ENCODE measurements around the gene RSPH10B2. TPM values are rescaled to one million over a fixed set of nuclear protein-coding genes. Genes with fewer than 3 reads are reported as not detected.
"Not testable (repeated sequence)": the region's sequence is repeated elsewhere in the genome, so short reads cannot be mapped to it uniquely, and the experiment has no call there.

RSPH10B2 gene
- total and polyA plus RNA-seq, 7 experiments from 2014 or later = 0.72 to 0.94 (median 0.80) TPM; not detected in 3

DNA sequence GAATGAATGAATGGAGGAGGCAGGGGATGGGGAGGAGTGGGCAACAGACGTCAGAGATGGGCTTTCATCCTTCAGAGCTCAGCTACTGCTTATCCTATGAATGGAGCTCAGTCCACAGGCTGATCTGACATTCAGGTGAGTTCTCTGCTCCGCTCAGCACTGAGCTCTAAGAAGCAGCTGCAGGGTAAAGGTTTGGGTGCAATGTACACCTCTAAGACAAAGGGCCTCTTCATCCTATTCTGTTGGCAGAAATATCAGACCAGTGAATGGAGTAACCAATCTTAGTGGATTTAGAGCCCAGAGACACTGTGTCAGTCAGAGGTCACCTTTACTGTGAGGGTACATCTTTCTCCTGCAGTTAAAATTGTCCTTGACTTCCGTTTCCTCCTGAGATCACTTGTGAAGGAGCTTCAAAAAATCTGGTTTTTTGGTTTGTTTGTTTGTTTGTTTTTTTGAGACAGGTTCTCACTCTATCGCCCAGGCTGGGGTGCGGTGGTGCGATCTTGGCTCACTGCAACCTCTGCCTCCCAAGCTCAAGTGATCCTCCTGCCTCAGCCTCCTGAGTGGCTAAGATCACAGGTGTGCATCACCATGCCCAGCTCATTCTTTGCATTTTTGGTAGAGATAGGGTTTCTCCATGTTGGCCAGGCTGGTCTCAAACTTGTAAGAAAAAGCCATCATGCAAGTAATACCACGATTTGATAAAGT is 77.3 kb downstream of the RSPH10B2 start:
- Histone ChIP-seq H3K9me3 (ENCODE audit: control insufficient read depth in 2 of 3, low read length in 3 of 3) (no peaks in the 10 kb centered on the region), H3K4me1 (ENCODE audit: control insufficient read depth in 2 of 2, insufficient read depth in 2 of 2, low read length in 2 of 2) (no peaks in the 10 kb centered on the region), H3K27me3 (ENCODE audit: control insufficient read depth in 2 of 2, insufficient read depth in 2 of 2, low read length in 2 of 2) (no peaks in the 10 kb centered on the region), H3K4me3 (ENCODE audit: low read length) (no peak overlapping the region), H3K27ac (ENCODE audit: low read depth, low read length) (no peak overlapping the region), H3K36me3 (ENCODE audit: control insufficient read depth in 2 of 3, insufficient read depth in 3 of 3, low read length in 3 of 3) (no peaks in the 10 kb centered on the region)
- CTCF ChIA-PET = interaction anchor here (0.5 kb wide), 1 partner anchor 192 kb away, joined by 3 read pairs; no protein-coding TSS in a partner anchor
- intact Hi-C loops (cut with micrococcal nuclease) = no loop called here
- no peak overlapping the region for H3K4me3 Mint-ChIP-seq
- H3K36me3 Mint-ChIP-seq = peaks cover 0 to 2% (median 0%) of the 10 kb centered on the region in 5 donors
- POLR2A ChIA-PET = no interaction called here
- H3K27me3 Mint-ChIP-seq = peaks cover 12 to 30% (median 18%) of the 10 kb centered on the region in 5 donors
- H3K27ac Mint-ChIP-seq = no peak overlapping the region
- H3K9me3 Mint-ChIP-seq = peaks cover 0 to 1% (median 0%) of the 10 kb centered on the region in 11 donors
- no peak for DNase-seq
- peaks cover 0 to 4% (median 2%) of the 10 kb centered on the region in 7 donors for H3K4me1 Mint-ChIP-seq
- ATAC-seq = no peak

DNA sequence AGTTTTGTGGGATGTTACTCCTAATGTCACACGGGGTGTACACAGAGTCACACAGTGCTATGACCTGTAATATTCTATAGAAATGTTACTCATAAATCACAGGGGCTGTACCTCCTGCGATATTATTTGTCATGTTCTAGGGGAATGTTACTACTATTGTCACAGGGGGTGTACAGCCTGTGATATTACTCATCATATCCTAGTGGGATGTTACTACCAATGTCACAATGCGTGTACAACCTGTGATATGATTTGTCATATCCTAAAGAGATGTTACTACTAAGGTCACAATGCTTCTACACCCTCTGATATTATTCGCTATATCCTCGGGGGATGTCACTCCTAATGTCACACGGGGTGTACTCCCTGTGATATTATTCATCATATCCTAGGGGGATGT is 79.7 kb downstream of the RSPH10B2 start:
- Histone ChIP-seq H3K27ac (ENCODE audit: low read depth, low read length) (no peak overlapping the region), H3K27me3 (ENCODE audit: control insufficient read depth in 2 of 2, insufficient read depth in 2 of 2, low read length in 2 of 2) (no peaks in the 10 kb centered on the region), H3K4me1 (ENCODE audit: control insufficient read depth in 2 of 2, insufficient read depth in 2 of 2, low read length in 2 of 2) (no peaks in the 10 kb centered on the region), H3K4me3 (ENCODE audit: low read length) (no peak overlapping the region), H3K36me3 (ENCODE audit: control insufficient read depth in 2 of 3, insufficient read depth in 3 of 3, low read length in 3 of 3) (no peaks in the 10 kb centered on the region), H3K9me3 (ENCODE audit: control insufficient read depth in 2 of 3, low read length in 3 of 3) (no peaks in the 10 kb centered on the region)
- H3K9me3 Mint-ChIP-seq = no peaks in the 10 kb centered on the region
- ATAC-seq (no peak), DNase-seq (no peak)
- ChIA-PET CTCF (no interaction called here), POLR2A (no interaction called here)
- H3K4me1 Mint-ChIP-seq = peaks cover 0 to 3% (median 0%) of the 10 kb centered on the region in 7 donors
- no peak overlapping the region for H3K27ac Mint-ChIP-seq
- H3K36me3 Mint-ChIP-seq = no peaks in the 10 kb centered on the region
- intact Hi-C loops (cut with micrococcal nuclease) = no loop called here
- no peak overlapping the region for H3K4me3 Mint-ChIP-seq
- H3K27me3 Mint-ChIP-seq = peaks cover 12 to 37% (median 23%) of the 10 kb centered on the region in 5 donors

DNA sequence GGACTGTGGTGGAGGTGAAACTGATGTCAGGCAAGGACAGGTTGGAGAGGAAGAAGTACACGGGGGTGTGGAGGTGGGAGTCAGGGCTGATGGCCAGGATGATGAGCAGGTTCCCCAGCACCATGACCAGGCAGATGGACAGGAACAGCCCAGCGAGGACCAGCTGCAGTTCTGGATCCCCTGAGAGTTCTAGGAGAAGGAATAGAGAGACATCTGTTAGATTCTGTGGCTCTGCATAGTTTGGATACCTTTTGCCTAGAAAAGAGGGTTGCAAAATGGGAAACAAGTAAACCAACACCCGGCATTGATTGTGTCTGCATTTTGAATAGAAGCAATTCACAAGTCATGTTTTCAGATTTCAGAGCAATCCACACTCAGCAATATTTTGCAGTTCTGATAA is 81.6 kb downstream of the RSPH10B2 start:
- DNase-seq; H3K4me3 ChIP-seq (ENCODE audit: low read length); H3K9me3 ChIP-seq (ENCODE audit: control insufficient read depth in 2 of 3, low read length in 3 of 3); H3K27ac Mint-ChIP-seq; H3K9me3 Mint-ChIP-seq; ATAC-seq; H3K27me3 ChIP-seq (ENCODE audit: control insufficient read depth in 2 of 2, insufficient read depth in 2 of 2, low read length in 2 of 2); CTCF ChIA-PET; H3K4me1 ChIP-seq (ENCODE audit: control insufficient read depth in 2 of 2, insufficient read depth in 2 of 2, low read length in 2 of 2); H3K36me3 ChIP-seq (ENCODE audit: control insufficient read depth in 2 of 3, insufficient read depth in 3 of 3, low read length in 3 of 3); POLR2A ChIA-PET; intact Hi-C loops (cut with micrococcal nuclease); H3K4me3 Mint-ChIP-seq; H3K4me1 Mint-ChIP-seq; H3K27ac ChIP-seq (ENCODE audit: low read depth, low read length); H3K36me3 Mint-ChIP-seq: not testable (repeated sequence)
- peaks cover 13 to 35% (median 23%) of the 10 kb centered on the region in 5 donors for H3K27me3 Mint-ChIP-seq

DNA sequence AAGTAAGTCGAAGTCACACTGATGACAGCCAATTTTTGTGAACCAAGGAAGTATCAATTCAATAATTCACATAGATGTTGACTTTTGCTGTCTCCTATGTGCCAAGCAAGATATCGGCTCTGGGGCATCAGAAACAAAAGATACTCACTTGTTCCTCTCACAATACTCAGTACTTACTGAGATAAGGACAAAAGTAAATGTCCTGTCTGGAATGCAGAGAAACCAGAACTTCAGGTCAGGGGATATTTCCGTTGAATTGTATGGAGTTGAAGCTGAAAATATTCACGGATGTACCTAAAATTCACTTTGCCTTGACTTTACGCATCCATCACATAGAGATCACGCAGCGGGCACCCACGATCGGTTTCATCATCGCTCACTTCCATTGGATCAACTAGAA is 83.2 kb downstream of the RSPH10B2 start:
- H3K4me3 ChIP-seq (ENCODE audit: low read length); H3K36me3 Mint-ChIP-seq; H3K9me3 Mint-ChIP-seq; H3K4me1 ChIP-seq (ENCODE audit: control insufficient read depth in 2 of 2, insufficient read depth in 2 of 2, low read length in 2 of 2); CTCF ChIA-PET; H3K27me3 ChIP-seq (ENCODE audit: control insufficient read depth in 2 of 2, insufficient read depth in 2 of 2, low read length in 2 of 2); ATAC-seq; H3K27ac ChIP-seq (ENCODE audit: low read depth, low read length); H3K9me3 ChIP-seq (ENCODE audit: control insufficient read depth in 2 of 3, low read length in 3 of 3); H3K4me3 Mint-ChIP-seq; H3K27ac Mint-ChIP-seq; intact Hi-C loops (cut with micrococcal nuclease); H3K36me3 ChIP-seq (ENCODE audit: control insufficient read depth in 2 of 3, insufficient read depth in 3 of 3, low read length in 3 of 3); DNase-seq; H3K4me1 Mint-ChIP-seq: not testable (repeated sequence)
- H3K27me3 Mint-ChIP-seq = peaks cover 10 to 37% (median 27%) of the 10 kb centered on the region in 5 donors
- POLR2A ChIA-PET = interaction anchor here (0.7 kb wide), 1 partner anchor 535 kb away, joined by 4 read pairs; no protein-coding TSS in a partner anchor

DNA sequence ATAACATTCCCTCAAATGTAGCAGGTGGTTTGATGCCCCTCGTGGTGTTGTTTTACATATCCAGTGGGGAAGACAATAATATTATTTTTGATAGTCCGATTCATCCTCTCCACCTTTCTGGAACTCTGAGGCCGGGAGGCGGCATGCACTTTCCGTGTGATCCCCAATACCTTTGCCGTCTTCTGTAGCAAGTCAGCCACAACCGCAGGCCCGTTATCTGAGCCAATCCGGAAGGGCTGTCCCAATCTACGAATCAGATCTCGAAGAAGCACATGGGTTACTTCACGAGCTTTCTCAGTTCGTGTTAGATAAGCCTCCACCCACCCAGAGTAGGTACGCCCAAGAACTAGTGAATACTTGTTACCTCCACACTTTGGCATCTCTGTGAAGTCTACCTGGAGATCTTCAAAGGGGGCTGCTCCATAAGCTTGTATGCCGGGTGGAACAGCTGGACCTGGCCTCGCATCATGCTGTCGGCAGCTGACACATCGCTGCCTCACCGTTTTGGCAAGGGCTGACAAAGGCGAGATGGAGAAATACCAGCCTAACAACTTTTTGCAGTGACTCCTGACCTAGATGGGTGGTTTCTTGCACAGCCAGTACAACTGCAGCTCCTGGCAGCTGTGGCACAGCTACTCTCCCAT is 88.5 kb downstream of the RSPH10B2 start:
- H3K27me3 Mint-ChIP-seq = peaks cover 8 to 40% (median 22%) of the 10 kb centered on the region in 5 donors
- intact Hi-C loops (cut with micrococcal nuclease) = loop anchor here in 1 of 2 donors (10.0 kb wide), 1 partner anchor 138 kb away; the partner anchor contains the start of gene ZNF12
- H3K27me3 ChIP-seq (ENCODE audit: control insufficient read depth in 2 of 2, insufficient read depth in 2 of 2, low read length in 2 of 2); POLR2A ChIA-PET; H3K9me3 Mint-ChIP-seq; H3K36me3 Mint-ChIP-seq; ATAC-seq; H3K9me3 ChIP-seq (ENCODE audit: control insufficient read depth in 2 of 3, low read length in 3 of 3); H3K4me3 Mint-ChIP-seq; H3K4me3 ChIP-seq (ENCODE audit: low read length); DNase-seq; H3K4me1 Mint-ChIP-seq; CTCF ChIA-PET; H3K27ac Mint-ChIP-seq; H3K36me3 ChIP-seq (ENCODE audit: control insufficient read depth in 2 of 3, insufficient read depth in 3 of 3, low read length in 3 of 3); H3K4me1 ChIP-seq (ENCODE audit: control insufficient read depth in 2 of 2, insufficient read depth in 2 of 2, low read length in 2 of 2); H3K27ac ChIP-seq (ENCODE audit: low read depth, low read length): not testable (repeated sequence)

DNA sequence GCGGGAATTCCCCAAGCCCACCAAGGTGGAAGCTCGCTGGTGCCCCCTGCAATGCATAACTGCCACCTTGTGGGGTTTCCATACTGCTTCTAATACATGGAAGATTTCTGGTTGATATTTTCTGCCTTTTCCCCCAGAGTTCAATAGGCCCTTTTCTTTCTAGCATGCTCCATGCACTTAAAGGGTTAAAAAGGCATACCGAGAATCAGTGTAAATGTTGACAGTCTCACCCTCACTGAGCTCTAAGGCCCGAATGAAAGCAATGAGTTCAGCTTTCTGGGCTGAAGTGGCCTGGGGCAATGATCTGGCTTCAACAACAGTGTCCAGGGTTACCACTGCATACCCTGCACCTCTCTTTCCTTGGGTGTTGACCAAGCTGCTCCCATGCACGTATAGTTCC is 89.2 kb downstream of the RSPH10B2 start:
- H3K36me3 Mint-ChIP-seq; CTCF ChIA-PET; H3K27me3 ChIP-seq (ENCODE audit: control insufficient read depth in 2 of 2, insufficient read depth in 2 of 2, low read length in 2 of 2); H3K9me3 Mint-ChIP-seq; DNase-seq; H3K27ac ChIP-seq (ENCODE audit: low read depth, low read length); H3K4me3 Mint-ChIP-seq; H3K4me1 ChIP-seq (ENCODE audit: control insufficient read depth in 2 of 2, insufficient read depth in 2 of 2, low read length in 2 of 2); H3K27ac Mint-ChIP-seq; ATAC-seq; H3K36me3 ChIP-seq (ENCODE audit: control insufficient read depth in 2 of 3, insufficient read depth in 3 of 3, low read length in 3 of 3); H3K9me3 ChIP-seq (ENCODE audit: control insufficient read depth in 2 of 3, low read length in 3 of 3); H3K4me3 ChIP-seq (ENCODE audit: low read length); POLR2A ChIA-PET; H3K4me1 Mint-ChIP-seq: not testable (repeated sequence)
- H3K27me3 Mint-ChIP-seq = peaks cover 8 to 43% (median 23%) of the 10 kb centered on the region in 5 donors
- intact Hi-C loops (cut with micrococcal nuclease) = loop anchor here in 1 of 2 donors (10.0 kb wide), 1 partner anchor 138 kb away; the partner anchor contains the start of gene ZNF12
